ENCODE results near the gene PDE7B. TPM values are rescaled to one million over a fixed set of nuclear protein-coding genes. Genes with fewer than 3 reads are reported as not detected.

Gene PDE7B
- total and polyA plus RNA-seq, 2 of the 4 experiments (the other 2 are of a cell fraction): 7.8 to 12.4 TPM

DNA sequence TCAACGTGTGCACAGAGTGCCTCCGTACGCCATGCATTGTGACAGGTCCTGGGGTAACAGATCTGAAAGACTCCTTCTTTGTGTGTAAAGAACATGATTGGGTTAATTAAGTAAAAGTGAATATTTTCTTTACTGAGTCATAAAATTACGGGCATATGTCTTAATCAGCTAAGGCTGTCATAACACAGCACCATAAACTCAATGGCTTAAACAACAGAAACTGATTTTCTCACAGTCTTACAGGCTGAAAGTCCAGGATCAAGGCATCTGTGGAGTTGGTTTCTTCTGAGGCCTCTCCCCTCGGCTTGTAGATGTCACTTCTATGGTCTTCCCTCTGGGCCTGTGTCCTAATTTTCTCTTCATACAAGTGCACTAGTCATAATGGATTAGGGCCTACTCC lies 221.7 kb downstream of the PDE7B start:
- TF ChIP-seq, protein P1, sequence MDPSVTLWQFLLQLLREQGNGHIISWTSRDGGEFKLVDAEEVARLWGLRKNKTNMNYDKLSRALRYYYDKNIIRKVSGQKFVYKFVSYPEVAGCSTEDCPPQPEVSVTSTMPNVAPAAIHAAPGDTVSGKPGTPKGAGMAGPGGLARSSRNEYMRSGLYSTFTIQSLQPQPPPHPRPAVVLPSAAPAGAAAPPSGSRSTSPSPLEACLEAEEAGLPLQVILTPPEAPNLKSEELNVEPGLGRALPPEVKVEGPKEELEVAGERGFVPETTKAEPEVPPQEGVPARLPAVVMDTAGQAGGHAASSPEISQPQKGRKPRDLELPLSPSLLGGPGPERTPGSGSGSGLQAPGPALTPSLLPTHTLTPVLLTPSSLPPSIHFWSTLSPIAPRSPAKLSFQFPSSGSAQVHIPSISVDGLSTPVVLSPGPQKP (IDR thresholded peaks at IDR 0.05; ENCODE audit: borderline replicate concordance, low read depth, low read length): no peak
- no peak for TF ChIP-seq SMC3 (IDR thresholded peaks at IDR 0.05; ENCODE audit: low read depth, low read length)
- no peak for TF ChIP-seq CEBPB (IDR thresholded peaks at IDR 0.05; ENCODE audit: low read depth, low read length)
- TF ChIP-seq, protein P2, sequence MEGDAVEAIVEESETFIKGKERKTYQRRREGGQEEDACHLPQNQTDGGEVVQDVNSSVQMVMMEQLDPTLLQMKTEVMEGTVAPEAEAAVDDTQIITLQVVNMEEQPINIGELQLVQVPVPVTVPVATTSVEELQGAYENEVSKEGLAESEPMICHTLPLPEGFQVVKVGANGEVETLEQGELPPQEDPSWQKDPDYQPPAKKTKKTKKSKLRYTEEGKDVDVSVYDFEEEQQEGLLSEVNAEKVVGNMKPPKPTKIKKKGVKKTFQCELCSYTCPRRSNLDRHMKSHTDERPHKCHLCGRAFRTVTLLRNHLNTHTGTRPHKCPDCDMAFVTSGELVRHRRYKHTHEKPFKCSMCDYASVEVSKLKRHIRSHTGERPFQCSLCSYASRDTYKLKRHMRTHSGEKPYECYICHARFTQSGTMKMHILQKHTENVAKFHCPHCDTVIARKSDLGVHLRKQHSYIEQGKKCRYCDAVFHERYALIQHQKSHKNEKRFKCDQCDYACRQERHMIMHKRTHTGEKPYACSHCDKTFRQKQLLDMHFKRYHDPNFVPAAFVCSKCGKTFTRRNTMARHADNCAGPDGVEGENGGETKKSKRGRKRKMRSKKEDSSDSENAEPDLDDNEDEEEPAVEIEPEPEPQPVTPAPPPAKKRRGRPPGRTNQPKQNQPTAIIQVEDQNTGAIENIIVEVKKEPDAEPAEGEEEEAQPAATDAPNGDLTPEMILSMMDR (conservative IDR thresholded peaks at IDR 0.05; ENCODE audit: low read depth, low read length): no peak
- no peak for TF ChIP-seq NFE2L2 (IDR thresholded peaks at IDR 0.05; ENCODE audit: low read depth, low read length)
- no peak for TF ChIP-seq CHD1 (IDR thresholded peaks at IDR 0.05; ENCODE audit: low read depth, low read length)
- no peak for TF ChIP-seq RAD21 (IDR thresholded peaks at IDR 0.05; ENCODE audit: low read length)
- Histone ChIP-seq H3K56ac (ENCODE audit: extremely low read depth, insufficient read depth, low read length) (0 out of 2 replicates have a peak overlapping the region, but pooled peaks have one; percentile 6), H3K4ac (ENCODE audit: low read depth, low read length) (peak overlapping the region; percentile 26), H2BK5ac (ENCODE audit: low read depth, low read length, poor library complexity, severe bottlenecking) (peak overlapping the region; percentile 46), H2BK20ac (ENCODE audit: low read depth, low read length) (no peak overlapping the region), H3K4me2 (ENCODE audit: low read depth, low read length) (no peak overlapping the region), H4K91ac (ENCODE audit: insufficient read depth, low read depth, low read length) (no peak overlapping the region; the same call in 1 of the 2 replicates), H3K9ac (ENCODE audit: low read depth, low read length) (no peak overlapping the region), H4K5ac (ENCODE audit: low read depth, low read length) (peak overlapping the region; percentile 50; the same call in 1 of the 2 replicates), H3K18ac (ENCODE audit: low read depth, low read length) (peak overlapping the region; percentile 91; the same call in 1 of the 2 replicates), H2AFZ (replicated peaks; ENCODE audit: low read length, poor library complexity) (no peak overlapping the region), H3K36me3 (ENCODE audit: control insufficient read depth, insufficient read depth, low read length) (peaks cover 16% of the 10 kb centered on the region; the same call in 1 of the 2 replicates), H3K9me3 (ENCODE audit: control insufficient read depth, insufficient read depth, low read length) (no peaks in the 10 kb centered on the region), H3K14ac (replicated peaks; ENCODE audit: low read depth, low read length) (peak overlapping the region; percentile 49; the same call in 1 of the 2 replicates), H3K79me1 (ENCODE audit: low read depth in 1 of 2, low read length in 2 of 2) (peaks cover 32 to 63% of the 10 kb centered on the region in 2 experiments), H3K4me3 (ENCODE audit: insufficient read depth, low read depth, low read length) (no peak overlapping the region), H2BK15ac (ENCODE audit: low read depth, low read length) (no peak overlapping the region), H3K9me1 (ENCODE audit: insufficient read depth, low read length) (peaks cover 19% of the 10 kb centered on the region), H4K8ac (ENCODE audit: low read depth in 2 of 2, low read length in 2 of 2) (peak overlapping the region in 1 of 2 experiments; percentile 46; a peak in 3 of 4 replicates), H2BK120ac (ENCODE audit: low read depth, low read length) (peak overlapping the region; percentile 28), H2AK5ac (ENCODE audit: low read depth, low read length) (peak overlapping the region; percentile 63), H4K20me1 (ENCODE audit: insufficient read depth, low read length) (no peaks in the 10 kb centered on the region), H3K4me1 (ENCODE audit: control insufficient read depth, insufficient read depth, low read length) (peaks cover 14% of the 10 kb centered on the region), H3K23ac (ENCODE audit: low read depth, low read length) (peak overlapping the region; percentile 54; the same call in 1 of the 2 replicates), H2AK9ac (replicated peaks; ENCODE audit: low read depth, low read length, poor library complexity) (no peak overlapping the region), H3K27ac (ENCODE audit: insufficient read depth, low read length) (peak overlapping the region; percentile 51; the same call in 1 of the 2 replicates), H3K27me3 (ENCODE audit: control insufficient read depth, insufficient read depth, low read length) (no peaks in the 10 kb centered on the region)
- CTCF ChIA-PET: no interaction called here
- WGBS, 2 experiments (ENCODE audit: extremely low coverage in 2 of 2, insufficient read length in 1 of 2): no CpG with 5 or more reads among the region's 5 CpGs
- POLR2A ChIA-PET (ENCODE audit: unreplicated experiment): no interaction called here
- dilution Hi-C loops (cut with HindIII; ENCODE audit: low sequenced_read_pairs, unreplicated experiment) (no loop called here), intact Hi-C loops (cut with micrococcal nuclease) (no loop called here), in situ Hi-C loops (cut with MboI; ENCODE audit: low sequenced_read_pairs) (no loop called here)
- ATAC-seq (ENCODE audit: low read depth): no peak
- no TSS peak for BruUV-seq (replicated peaks)
- DNase-seq: no peak
